OCI-LY1 (cell line): ENCODE results near the gene RPRML.

ENCODE experiments used
- H2AFZ ChIP-seq: fragments of 200-600 bp; sonication (generic), shearing (Covaris generic); 2 replicates; pipeline ENCODE4 v1.6.0; 2014; ENCODE audit warnings: antibody characterized with exemption, mild to moderate bottlenecking, low read length
- H3F3A ChIP-seq: fragments of 200-600 bp; sonication (generic), shearing (Covaris generic); 2 replicates; pipeline ENCODE4 v1.6.0; 2014; ENCODE audit warnings: mild to moderate bottlenecking, antibody characterized with exemption, low read length, moderate library complexity; ENCODE audit not compliant: insufficient read depth
- H3K27ac ChIP-seq: fragments of 200-600 bp; sonication (generic); 2 replicates; pipeline ENCODE4 v1.5.1; 2014; ENCODE audit warnings: low read length, mixed run types, mild to moderate bottlenecking, low read depth; ENCODE audit not compliant: poor library complexity, severe bottlenecking
- H3K27me3 ChIP-seq: fragments of 200-600 bp; sonication (generic); 2 replicates; pipeline ENCODE4 v1.6.0; 2014; ENCODE audit warnings: antibody characterized with exemption, mild to moderate bottlenecking, low read length, moderate library complexity; ENCODE audit not compliant: insufficient read depth
- H3K36me3 ChIP-seq: fragments of 200-600 bp; sonication (generic); 2 replicates; pipeline ENCODE4 v1.6.1; 2014; ENCODE audit warnings: mild to moderate bottlenecking, antibody characterized with exemption, low read length, moderate library complexity, mixed read lengths; ENCODE audit not compliant: insufficient read depth
- H3K4me1 ChIP-seq: fragments of 200-600 bp; sonication (generic); 2 replicates; pipeline ENCODE4 v1.5.1; 2014; ENCODE audit warnings: mild to moderate bottlenecking, low read length, moderate library complexity; ENCODE audit not compliant: insufficient read depth, severe bottlenecking
- H3K4me2 ChIP-seq: fragments of 200-600 bp; sonication (generic), shearing (Covaris generic); 2 replicates; pipeline ENCODE4 v1.6.1; 2014; ENCODE audit warnings: low read length
- H3K4me3 ChIP-seq: fragments of 200-600 bp; sonication (generic); 2 replicates; pipeline ENCODE4 v1.5.1; 2014; ENCODE audit warnings: low read length, low read depth, mild to moderate bottlenecking, mixed read lengths; ENCODE audit not compliant: poor library complexity, severe bottlenecking
- H3K79me2 ChIP-seq: fragments of 200-600 bp; shearing (Covaris generic); 2 replicates; pipeline ENCODE4 v1.6.1; 2016; ENCODE audit warnings: mixed run types, low read length, mixed read lengths; ENCODE audit not compliant: insufficient read depth
- H3K9ac ChIP-seq: fragments of 200-600 bp; sonication (generic), shearing (Covaris generic); 2 replicates; pipeline ENCODE4 v1.6.1; 2014; ENCODE audit warnings: mild to moderate bottlenecking, low read length, mixed read lengths
- H3K9me2 ChIP-seq: fragments of 200-600 bp; sonication (generic), shearing (Covaris generic); 2 replicates; pipeline ENCODE4 v1.6.1; 2014; ENCODE audit warnings: low read depth, mild to moderate bottlenecking, low read length, mixed read lengths
- H3K9me3 ChIP-seq: fragments of 200-600 bp; shearing (Covaris generic); 2 replicates; pipeline ENCODE4 v1.6.1; 2014; ENCODE audit warnings: low read length, mixed read lengths
- H4K20me1 ChIP-seq: fragments of 200-600 bp; sonication (generic), shearing (Covaris generic); 2 replicates; pipeline ENCODE4 v1.6.0; 2016; ENCODE audit warnings: mild to moderate bottlenecking, low read length; ENCODE audit not compliant: insufficient read depth
- EZH2 ChIP-seq: fragments of 200-600 bp; sonication (generic), shearing (Covaris generic); IDR thresholded peaks from 2 replicates; pipeline ENCODE4 v1.8.0; 2017; ENCODE audit warnings: borderline replicate concordance, mixed run types, mild to moderate bottlenecking, antibody characterized with exemption, low read length, moderate library complexity, mixed read lengths
- TF ChIP-seq, protein P1 (sequence below): fragments of 200-600 bp; sonication (generic), shearing (Covaris generic); IDR thresholded peaks from 2 replicates; pipeline ENCODE4 v1.5.1; 2017; ENCODE audit warnings: mild to moderate bottlenecking, antibody characterized with exemption, low read length, moderate library complexity, mixed read lengths

The RPRML gene

DNA sequence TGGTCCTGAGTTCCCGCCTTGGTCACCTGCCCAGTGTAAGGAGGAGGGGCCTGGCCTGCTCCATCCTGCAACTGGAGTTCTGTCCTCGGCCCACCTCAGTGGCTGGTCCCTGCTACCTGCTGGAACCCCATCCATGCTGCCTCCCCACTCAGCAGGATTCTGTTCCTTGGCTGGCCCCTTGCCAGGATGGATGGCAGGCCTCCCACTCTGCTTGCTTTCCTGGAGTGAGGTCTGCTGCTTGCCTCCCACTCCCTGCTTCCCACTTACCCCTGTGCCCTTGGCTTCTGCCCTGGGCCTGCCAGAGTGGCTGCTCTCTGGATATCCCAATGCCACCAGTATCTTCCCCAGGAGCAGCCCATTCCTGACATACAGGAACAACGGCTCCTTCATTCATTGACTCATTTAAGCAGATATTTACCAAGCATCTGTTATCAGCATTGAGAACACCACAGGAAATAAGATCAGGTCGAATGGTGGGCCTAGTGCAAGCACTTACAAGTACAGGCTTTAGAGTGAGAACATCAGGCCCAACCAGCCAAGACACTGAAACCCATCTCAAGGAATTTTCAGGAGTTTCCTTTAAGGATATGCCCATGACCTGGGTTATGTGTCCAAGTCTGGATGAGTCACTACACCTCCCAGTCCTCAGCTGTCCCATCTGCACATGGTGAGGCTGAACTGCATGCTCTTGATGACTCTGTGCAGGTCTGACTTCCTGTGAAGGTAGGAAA, 17.0 kb upstream of the RPRML start:
- Histone ChIP-seq H3K4me2 (no peak overlapping the region), H3K27me3 (no peaks in the 10 kb centered on the region), H3K27ac (no peak overlapping the region), H3K36me3 (no peaks in the 10 kb centered on the region), H3K4me3 (no peak overlapping the region), H2AFZ (no peak overlapping the region), H3K9me3 (no peaks in the 10 kb centered on the region), H3F3A (no peaks in the 10 kb centered on the region), H3K4me1 (peaks cover 28% of the 10 kb centered on the region), H3K79me2 (no peaks in the 10 kb centered on the region), H3K9ac (no peak overlapping the region), H4K20me1 (no peaks in the 10 kb centered on the region), H3K9me2 (no peaks in the 10 kb centered on the region)
- TF ChIP-seq EZH2 = no peak
- TF ChIP-seq, protein P1, sequence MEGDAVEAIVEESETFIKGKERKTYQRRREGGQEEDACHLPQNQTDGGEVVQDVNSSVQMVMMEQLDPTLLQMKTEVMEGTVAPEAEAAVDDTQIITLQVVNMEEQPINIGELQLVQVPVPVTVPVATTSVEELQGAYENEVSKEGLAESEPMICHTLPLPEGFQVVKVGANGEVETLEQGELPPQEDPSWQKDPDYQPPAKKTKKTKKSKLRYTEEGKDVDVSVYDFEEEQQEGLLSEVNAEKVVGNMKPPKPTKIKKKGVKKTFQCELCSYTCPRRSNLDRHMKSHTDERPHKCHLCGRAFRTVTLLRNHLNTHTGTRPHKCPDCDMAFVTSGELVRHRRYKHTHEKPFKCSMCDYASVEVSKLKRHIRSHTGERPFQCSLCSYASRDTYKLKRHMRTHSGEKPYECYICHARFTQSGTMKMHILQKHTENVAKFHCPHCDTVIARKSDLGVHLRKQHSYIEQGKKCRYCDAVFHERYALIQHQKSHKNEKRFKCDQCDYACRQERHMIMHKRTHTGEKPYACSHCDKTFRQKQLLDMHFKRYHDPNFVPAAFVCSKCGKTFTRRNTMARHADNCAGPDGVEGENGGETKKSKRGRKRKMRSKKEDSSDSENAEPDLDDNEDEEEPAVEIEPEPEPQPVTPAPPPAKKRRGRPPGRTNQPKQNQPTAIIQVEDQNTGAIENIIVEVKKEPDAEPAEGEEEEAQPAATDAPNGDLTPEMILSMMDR = no peak

DNA sequence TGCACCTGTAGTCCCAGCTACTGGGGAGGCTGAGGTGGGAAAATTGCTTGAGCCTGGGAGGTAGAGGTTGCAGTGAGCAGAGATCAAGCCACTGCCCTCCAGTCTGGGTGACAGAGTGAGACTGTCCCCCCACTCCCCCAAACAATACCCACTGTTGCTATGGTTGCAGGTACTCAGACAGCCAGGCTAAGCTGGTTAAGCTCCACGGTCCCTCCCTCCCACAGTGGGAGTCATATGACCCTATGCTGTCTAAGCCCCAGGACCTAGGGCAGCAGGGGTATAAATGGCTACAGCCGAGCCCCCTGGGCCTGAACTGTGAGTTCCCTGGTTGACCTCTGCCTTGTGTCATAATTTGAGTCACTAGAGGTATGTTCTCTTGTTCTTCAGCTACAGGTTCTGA, 15.9 kb upstream of the RPRML start:
- Histone ChIP-seq H3K4me1 (peaks cover 31% of the 10 kb centered on the region), H3K27ac (no peak overlapping the region), H3K36me3 (no peaks in the 10 kb centered on the region), H3K4me3 (no peak overlapping the region), H2AFZ (no peak overlapping the region), H3K9me2 (no peaks in the 10 kb centered on the region), H3K79me2 (no peaks in the 10 kb centered on the region), H3K9ac (no peak overlapping the region), H3K4me2 (no peak overlapping the region), H4K20me1 (no peaks in the 10 kb centered on the region), H3F3A (no peaks in the 10 kb centered on the region), H3K9me3 (no peaks in the 10 kb centered on the region), H3K27me3 (no peaks in the 10 kb centered on the region)
- TF ChIP-seq EZH2 = no peak
- TF ChIP-seq, protein P1 = no peak

DNA sequence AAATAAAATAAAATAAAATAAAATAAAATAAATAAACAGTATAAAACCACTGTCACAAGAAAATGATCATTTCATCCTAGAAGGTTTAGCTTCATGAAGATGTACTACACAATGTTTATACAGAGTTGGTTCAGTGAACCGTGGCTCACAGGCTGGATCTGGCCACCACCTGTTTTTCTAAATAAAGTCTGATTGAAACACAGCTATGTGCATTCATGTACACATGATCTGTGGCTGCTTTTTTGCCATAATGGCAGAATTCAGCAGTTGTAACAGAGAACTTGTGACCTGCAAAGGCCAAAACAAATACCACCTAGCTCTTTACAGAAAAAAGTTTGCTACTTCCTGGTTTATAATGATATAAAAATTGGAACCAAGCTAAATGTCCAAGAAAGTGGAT, 12.6 kb upstream of the RPRML start:
- no peak overlapping the region for H2AFZ ChIP-seq

More for the DNA sequence above, 12.6 kb upstream of the RPRML start:
- Histone ChIP-seq H3K27me3 (peaks cover 5% of the 10 kb centered on the region; the same call in 1 of the 2 replicates), H3K9ac (no peak overlapping the region), H3K4me1 (peaks cover 39% of the 10 kb centered on the region), H3K27ac (peak overlapping the region; percentile 85), H4K20me1 (no peaks in the 10 kb centered on the region), H3K9me3 (no peaks in the 10 kb centered on the region), H3K4me3 (no peak overlapping the region), H3K79me2 (no peaks in the 10 kb centered on the region), H3K36me3 (no peaks in the 10 kb centered on the region), H3K4me2 (peak overlapping the region; percentile 46; the same call in 1 of the 2 replicates), H3F3A (no peaks in the 10 kb centered on the region), H3K9me2 (no peaks in the 10 kb centered on the region)
- TF ChIP-seq, protein P1 = no peak
- no peak for TF ChIP-seq EZH2
